Ishikawa (cell line): ENCODE measurements around the gene MXD3.

Source experiments
- CEBPB ChIP-seq: IDR thresholded peaks from 2 replicates; pipeline ENCODE4 v1.6.1; 2012
- CREB1 ChIP-seq: IDR thresholded peaks from 2 replicates; pipeline ENCODE4 v1.6.1; 2012; ENCODE audit warnings: low read depth
- EGR1 ChIP-seq: IDR thresholded peaks from 2 replicates; pipeline ENCODE4 v1.6.1; 2012
- EP300 ChIP-seq: IDR thresholded peaks from 2 replicates; pipeline ENCODE4 v1.6.1; 2012; ENCODE audit warnings: borderline replicate concordance
- FOXM1 ChIP-seq: IDR thresholded peaks from 2 replicates; pipeline ENCODE4 v1.6.1; 2012; ENCODE audit warnings: low read depth, borderline replicate concordance
- NFIC ChIP-seq: IDR thresholded peaks from 2 replicates; pipeline ENCODE4 v1.6.1; 2012
- RAD21 ChIP-seq: IDR thresholded peaks from 2 replicates; pipeline ENCODE4 v1.6.1; 2012; ENCODE audit warnings: low read depth
- TAF1 ChIP-seq: IDR thresholded peaks from 2 replicates; pipeline ENCODE4 v1.6.1; 2012; ENCODE audit warnings: low read depth, mild to moderate bottlenecking
- TCF12 ChIP-seq: IDR thresholded peaks from 2 replicates; pipeline ENCODE4 v1.6.1; 2012; ENCODE audit warnings: low read depth
- TEAD4 ChIP-seq: IDR thresholded peaks from 2 replicates; pipeline ENCODE4 v1.6.1; 2012
- YY1 ChIP-seq: IDR thresholded peaks from 2 replicates; pipeline ENCODE4 v1.6.1; 2012; ENCODE audit warnings: low read depth
- ZBTB7A ChIP-seq: IDR thresholded peaks from 2 replicates; pipeline ENCODE4 v1.6.1; 2012; ENCODE audit warnings: low read depth
- TF ChIP-seq, protein P1 (sequence below): IDR thresholded peaks from 2 replicates; pipeline ENCODE4 v1.6.1; 2012; ENCODE audit warnings: low read depth, mild to moderate bottlenecking
- TF ChIP-seq, protein P2 (sequence below): IDR thresholded peaks from 2 replicates; pipeline ENCODE4 v1.6.1; 2012
- TF ChIP-seq, protein P3 (sequence below): IDR thresholded peaks from 2 replicates; pipeline ENCODE4 v1.6.1; 2012

The MXD3 gene

DNA sequence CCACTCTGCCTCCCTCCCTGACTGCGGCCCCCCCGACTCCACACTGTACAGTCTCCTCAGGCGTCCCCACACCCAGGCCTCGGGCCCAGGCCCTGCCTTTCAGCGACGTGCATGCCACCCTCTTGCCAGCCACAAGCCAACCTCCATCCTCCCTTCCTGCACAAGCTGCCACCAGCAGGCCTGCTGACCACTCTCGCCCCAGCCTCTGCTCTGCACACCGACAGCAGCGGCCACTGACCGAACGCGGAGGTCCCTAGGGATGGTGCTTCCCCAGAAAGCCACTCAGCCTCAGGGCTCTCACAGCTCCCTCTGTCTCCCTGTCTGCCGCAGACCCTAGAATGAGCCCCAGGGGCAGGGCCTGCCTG, 21.2 kb upstream of the MXD3 start:
- TF ChIP-seq CEBPB (no peak), CREB1 (no peak), EGR1 (no peak), NFIC (no peak), RAD21 (no peak), TAF1 (no peak), EP300 (no peak), YY1 (no peak), ZBTB7A (no peak), FOXM1 (no peak), TCF12 (no peak), TEAD4 (no peak)
- TF ChIP-seq, protein P1, sequence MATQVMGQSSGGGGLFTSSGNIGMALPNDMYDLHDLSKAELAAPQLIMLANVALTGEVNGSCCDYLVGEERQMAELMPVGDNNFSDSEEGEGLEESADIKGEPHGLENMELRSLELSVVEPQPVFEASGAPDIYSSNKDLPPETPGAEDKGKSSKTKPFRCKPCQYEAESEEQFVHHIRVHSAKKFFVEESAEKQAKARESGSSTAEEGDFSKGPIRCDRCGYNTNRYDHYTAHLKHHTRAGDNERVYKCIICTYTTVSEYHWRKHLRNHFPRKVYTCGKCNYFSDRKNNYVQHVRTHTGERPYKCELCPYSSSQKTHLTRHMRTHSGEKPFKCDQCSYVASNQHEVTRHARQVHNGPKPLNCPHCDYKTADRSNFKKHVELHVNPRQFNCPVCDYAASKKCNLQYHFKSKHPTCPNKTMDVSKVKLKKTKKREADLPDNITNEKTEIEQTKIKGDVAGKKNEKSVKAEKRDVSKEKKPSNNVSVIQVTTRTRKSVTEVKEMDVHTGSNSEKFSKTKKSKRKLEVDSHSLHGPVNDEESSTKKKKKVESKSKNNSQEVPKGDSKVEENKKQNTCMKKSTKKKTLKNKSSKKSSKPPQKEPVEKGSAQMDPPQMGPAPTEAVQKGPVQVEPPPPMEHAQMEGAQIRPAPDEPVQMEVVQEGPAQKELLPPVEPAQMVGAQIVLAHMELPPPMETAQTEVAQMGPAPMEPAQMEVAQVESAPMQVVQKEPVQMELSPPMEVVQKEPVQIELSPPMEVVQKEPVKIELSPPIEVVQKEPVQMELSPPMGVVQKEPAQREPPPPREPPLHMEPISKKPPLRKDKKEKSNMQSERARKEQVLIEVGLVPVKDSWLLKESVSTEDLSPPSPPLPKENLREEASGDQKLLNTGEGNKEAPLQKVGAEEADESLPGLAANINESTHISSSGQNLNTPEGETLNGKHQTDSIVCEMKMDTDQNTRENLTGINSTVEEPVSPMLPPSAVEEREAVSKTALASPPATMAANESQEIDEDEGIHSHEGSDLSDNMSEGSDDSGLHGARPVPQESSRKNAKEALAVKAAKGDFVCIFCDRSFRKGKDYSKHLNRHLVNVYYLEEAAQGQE, result no peak
- TF ChIP-seq, protein P2, sequence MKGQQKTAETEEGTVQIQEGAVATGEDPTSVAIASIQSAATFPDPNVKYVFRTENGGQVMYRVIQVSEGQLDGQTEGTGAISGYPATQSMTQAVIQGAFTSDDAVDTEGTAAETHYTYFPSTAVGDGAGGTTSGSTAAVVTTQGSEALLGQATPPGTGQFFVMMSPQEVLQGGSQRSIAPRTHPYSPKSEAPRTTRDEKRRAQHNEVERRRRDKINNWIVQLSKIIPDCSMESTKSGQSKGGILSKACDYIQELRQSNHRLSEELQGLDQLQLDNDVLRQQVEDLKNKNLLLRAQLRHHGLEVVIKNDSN, result no peak
- TF ChIP-seq, protein P3, sequence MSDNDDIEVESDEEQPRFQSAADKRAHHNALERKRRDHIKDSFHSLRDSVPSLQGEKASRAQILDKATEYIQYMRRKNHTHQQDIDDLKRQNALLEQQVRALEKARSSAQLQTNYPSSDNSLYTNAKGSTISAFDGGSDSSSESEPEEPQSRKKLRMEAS, result no peak

DNA sequence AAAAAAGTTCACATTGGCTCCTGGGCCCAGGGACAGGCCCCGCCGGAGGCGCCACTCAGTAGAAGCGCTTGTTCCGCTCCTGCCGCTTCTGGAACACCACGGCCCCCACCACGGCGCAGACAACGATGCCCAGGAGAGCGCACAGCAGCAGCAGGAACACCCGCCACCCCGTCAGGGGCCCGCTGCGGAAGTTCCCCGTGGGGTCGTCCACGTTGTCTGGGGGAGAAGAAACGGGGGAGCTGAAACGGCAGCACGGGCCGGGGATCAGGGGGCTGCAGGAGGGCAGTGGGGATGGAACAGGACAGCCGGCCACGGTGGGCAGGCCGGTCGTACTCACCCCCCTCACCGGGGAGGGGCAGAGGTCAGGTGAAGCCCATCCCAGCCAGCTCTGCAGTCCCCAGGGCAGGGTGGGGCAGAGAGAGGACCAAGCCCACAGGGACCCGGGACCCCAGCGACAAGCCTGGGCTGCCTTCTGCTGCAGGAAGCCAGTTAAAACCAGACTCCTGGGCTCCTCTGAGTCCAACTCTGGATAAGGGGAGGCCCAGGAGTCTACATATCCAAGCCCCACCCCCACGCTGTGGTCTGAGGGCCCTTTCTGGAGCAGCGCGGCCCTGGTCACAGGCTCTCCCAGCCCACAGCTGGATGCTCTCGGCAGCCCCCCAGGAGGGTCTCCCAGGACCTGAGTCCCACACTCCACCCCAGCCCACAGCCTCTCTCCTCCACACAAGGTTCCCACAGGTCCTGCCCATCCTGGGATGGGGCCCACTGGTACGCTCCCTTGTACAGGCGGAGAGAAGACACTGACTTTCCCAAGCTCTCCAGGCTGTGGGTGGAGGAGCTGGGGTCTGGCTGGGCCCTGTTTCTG, 20.6 kb upstream of the MXD3 start:
- TF ChIP-seq TCF12, result no peak
- no peak for TF ChIP-seq TAF1
- TF ChIP-seq, protein P2, result no peak
- TF ChIP-seq, protein P3, result no peak
- TF ChIP-seq CEBPB, result no peak
- TF ChIP-seq ZBTB7A, result no peak
- TF ChIP-seq TEAD4, result no peak
- TF ChIP-seq, protein P1, result no peak

DNA sequence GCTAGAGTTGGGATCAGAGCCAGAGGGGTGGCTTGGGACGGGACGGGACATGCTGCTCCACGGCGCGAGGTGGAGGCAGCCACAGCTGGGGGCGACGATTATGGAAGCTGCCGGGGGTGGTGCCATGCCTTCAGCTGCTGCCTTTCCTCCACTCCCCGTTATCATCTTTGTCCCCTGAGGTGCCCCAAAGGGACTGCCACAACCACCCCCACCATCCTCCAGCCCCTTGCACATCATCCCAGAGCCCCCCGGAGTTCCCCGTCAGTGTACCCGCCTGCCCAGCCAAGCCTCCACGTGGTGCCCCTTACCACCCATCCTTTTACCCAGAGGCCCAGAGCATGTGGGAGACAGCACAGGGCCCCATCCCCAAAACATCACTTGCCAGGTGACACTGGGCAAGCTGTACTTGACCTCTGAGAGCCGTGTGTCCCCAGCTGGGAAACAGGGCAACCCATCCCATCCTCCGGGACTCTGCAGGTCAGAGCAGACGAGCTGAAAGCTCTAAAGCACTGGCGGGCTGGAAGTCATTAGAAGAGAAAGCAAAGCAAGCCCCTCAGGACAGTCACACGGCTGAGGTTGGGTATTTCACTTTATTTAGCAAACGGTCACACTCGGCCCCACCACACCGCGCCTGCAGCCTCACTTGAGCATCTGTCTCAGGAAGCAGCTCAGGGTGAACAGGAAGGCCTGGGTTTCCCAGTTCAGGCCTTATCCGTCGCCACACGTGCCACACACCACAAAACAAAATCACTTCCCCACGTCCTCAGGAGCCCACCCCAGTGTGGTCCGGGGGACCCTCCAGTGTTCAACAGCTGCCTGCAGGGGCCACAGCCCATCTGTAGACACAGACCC, 19.5 kb upstream of the MXD3 start:
- TF ChIP-seq FOXM1, result no peak
- TF ChIP-seq ZBTB7A, result no peak
- TF ChIP-seq, protein P1, result no peak
- no peak for TF ChIP-seq CREB1
- TF ChIP-seq EGR1, result no peak
- TF ChIP-seq, protein P2, result no peak
- no peak for TF ChIP-seq NFIC
- no peak for TF ChIP-seq TEAD4
